ENCODE results near the gene PNPLA6.
A peak's percentile ranks its signal among the peaks of the same experiment; 100 is the strongest.

Gene PNPLA6

GRCh38 chr19:7526059-7526929 lies 9.2 kb upstream of the PNPLA6 start:
- Histone ChIP-seq H3K4me3 (ENCODE audit: low read length) (no peak overlapping the region), H3K9ac (ENCODE audit: low read length) (no peak overlapping the region), H3K36me3 (ENCODE audit: control insufficient read depth, insufficient read depth, low read length, severe bottlenecking) (peaks cover 36% of the 10 kb centered on the region), H3K27me3 (replicated peaks; ENCODE audit: control insufficient read depth, insufficient read depth, low read length) (no peaks in the 10 kb centered on the region), H3K9me3 (ENCODE audit: control insufficient read depth, low read length) (no peaks in the 10 kb centered on the region), H3K4me1 (ENCODE audit: control insufficient read depth, insufficient read depth, low read length) (peaks cover 18% of the 10 kb centered on the region)
- no peak for DNase-seq (ENCODE audit: low read depth)

- Histone ChIP-seq H3K4me1 (ENCODE audit: control insufficient read depth, insufficient read depth, low read length) (peaks cover 10% of the 10 kb centered on the region), H3K9ac (ENCODE audit: low read length) (no peak overlapping the region), H3K27me3 (replicated peaks; ENCODE audit: control insufficient read depth, insufficient read depth, low read length) (no peaks in the 10 kb centered on the region), H3K9me3 (ENCODE audit: control insufficient read depth, low read length) (no peaks in the 10 kb centered on the region), H3K36me3 (ENCODE audit: control insufficient read depth, insufficient read depth, low read length, severe bottlenecking) (peaks cover 36% of the 10 kb centered on the region), H3K4me3 (ENCODE audit: low read length) (no peak overlapping the region)
- DNase-seq (ENCODE audit: low read depth) = no peak
Observed at GRCh38 chr19:7527516-7528191, 7.9 kb upstream of the PNPLA6 start.

GRCh38 chr19:7528192-7528519 lies 7.4 kb upstream of the PNPLA6 start:
- H3K9me3 ChIP-seq (ENCODE audit: control insufficient read depth, low read length) = no peaks in the 10 kb centered on the region
- H3K9ac ChIP-seq (ENCODE audit: low read length) = no peak overlapping the region
- no peaks in the 10 kb centered on the region for H3K27me3 ChIP-seq (replicated peaks; ENCODE audit: control insufficient read depth, insufficient read depth, low read length)
- no peak for DNase-seq (ENCODE audit: low read depth)
- H3K4me1 ChIP-seq (ENCODE audit: control insufficient read depth, insufficient read depth, low read length) = peaks cover 9% of the 10 kb centered on the region
- no peak overlapping the region for H3K4me3 ChIP-seq (ENCODE audit: low read length)
- H3K36me3 ChIP-seq (ENCODE audit: control insufficient read depth, insufficient read depth, low read length, severe bottlenecking) = peaks cover 36% of the 10 kb centered on the region

- peaks cover 36% of the 10 kb centered on the region for H3K36me3 ChIP-seq (ENCODE audit: control insufficient read depth, insufficient read depth, low read length, severe bottlenecking)
Observed at GRCh38 chr19:7528522-7529245, 6.8 kb upstream of the PNPLA6 start.

GRCh38 chr19:7529246-7529600 lies 6.3 kb upstream of the PNPLA6 start:
- Histone ChIP-seq H3K27me3 (replicated peaks; ENCODE audit: control insufficient read depth, insufficient read depth, low read length) (no peaks in the 10 kb centered on the region), H3K36me3 (ENCODE audit: control insufficient read depth, insufficient read depth, low read length, severe bottlenecking) (peaks cover 36% of the 10 kb centered on the region), H3K9ac (ENCODE audit: low read length) (no peak overlapping the region)

More at GRCh38 chr19:7528522-7529245, 6.8 kb upstream of the PNPLA6 start:
- Histone ChIP-seq H3K4me3 (ENCODE audit: low read length) (no peak overlapping the region), H3K27me3 (replicated peaks; ENCODE audit: control insufficient read depth, insufficient read depth, low read length) (no peaks in the 10 kb centered on the region), H3K9me3 (ENCODE audit: control insufficient read depth, low read length) (no peaks in the 10 kb centered on the region), H3K9ac (ENCODE audit: low read length) (no peak overlapping the region), H3K4me1 (ENCODE audit: control insufficient read depth, insufficient read depth, low read length) (peaks cover 7% of the 10 kb centered on the region)
- no peak for DNase-seq (ENCODE audit: low read depth)

GRCh38 chr19:7529610-7530490 lies 5.7 kb upstream of the PNPLA6 start:
- DNase-seq (ENCODE audit: low read depth) = no peak
- Histone ChIP-seq H3K4me1 (ENCODE audit: control insufficient read depth, insufficient read depth, low read length) (peaks cover 5% of the 10 kb centered on the region), H3K9ac (ENCODE audit: low read length) (no peak overlapping the region), H3K4me3 (ENCODE audit: low read length) (no peak overlapping the region), H3K27me3 (replicated peaks; ENCODE audit: control insufficient read depth, insufficient read depth, low read length) (no peaks in the 10 kb centered on the region), H3K9me3 (ENCODE audit: control insufficient read depth, low read length) (no peaks in the 10 kb centered on the region), H3K36me3 (ENCODE audit: control insufficient read depth, insufficient read depth, low read length, severe bottlenecking) (peaks cover 36% of the 10 kb centered on the region)

More at GRCh38 chr19:7529246-7529600, 6.3 kb upstream of the PNPLA6 start:
- H3K4me3 ChIP-seq (ENCODE audit: low read length) = no peak overlapping the region
- H3K9me3 ChIP-seq (ENCODE audit: control insufficient read depth, low read length) = no peaks in the 10 kb centered on the region
- peaks cover 5% of the 10 kb centered on the region for H3K4me1 ChIP-seq (ENCODE audit: control insufficient read depth, insufficient read depth, low read length)
- no peak for DNase-seq (ENCODE audit: low read depth)

GRCh38 chr19:7533281-7533885 lies 2.1 kb upstream of the PNPLA6 start:
- H3K9me3 ChIP-seq (ENCODE audit: control insufficient read depth, low read length) = no peaks in the 10 kb centered on the region
- peak overlapping the region; percentile 97 for H3K4me3 ChIP-seq (ENCODE audit: low read length)
- H3K9ac ChIP-seq (ENCODE audit: low read length) = peak overlapping the region; percentile 96
- H3K27me3 ChIP-seq (replicated peaks; ENCODE audit: control insufficient read depth, insufficient read depth, low read length) = no peaks in the 10 kb centered on the region
- H3K4me1 ChIP-seq (ENCODE audit: control insufficient read depth, insufficient read depth, low read length) = peaks cover 10% of the 10 kb centered on the region
- peaks cover 26% of the 10 kb centered on the region for H3K36me3 ChIP-seq (ENCODE audit: control insufficient read depth, insufficient read depth, low read length, severe bottlenecking)
- DNase-seq (ENCODE audit: low read depth) = no peak

DNA sequence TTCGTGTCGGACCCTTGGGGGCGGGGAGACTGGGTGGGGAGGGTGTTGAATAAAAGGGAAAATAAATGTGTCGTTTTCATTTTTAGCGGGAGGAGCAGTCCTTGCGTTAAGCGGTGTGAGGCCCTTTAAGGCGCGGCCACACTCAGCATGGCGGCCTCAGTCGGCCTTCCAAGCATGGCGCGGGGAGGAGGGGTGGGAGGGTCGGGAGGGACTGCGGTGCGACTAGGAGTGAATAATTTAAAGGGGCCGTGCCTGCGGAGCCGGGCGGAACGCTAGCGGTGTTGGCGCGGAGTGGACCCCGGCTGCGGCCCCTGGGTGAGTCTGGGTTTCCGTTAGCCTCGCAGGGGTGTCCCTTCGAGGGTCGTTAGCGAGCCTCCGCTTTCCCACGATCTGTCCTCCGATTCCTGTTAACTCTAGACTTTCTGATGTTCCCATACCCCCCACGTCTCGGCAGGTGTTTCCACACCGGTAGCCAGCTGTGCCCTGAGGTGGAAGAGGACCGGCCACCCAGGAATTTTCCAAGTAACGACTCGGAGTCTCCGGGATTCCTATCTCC lies 1.5 kb upstream of the PNPLA6 start:
- no peaks in the 10 kb centered on the region for H3K9me3 ChIP-seq (ENCODE audit: control insufficient read depth, low read length)
- peak overlapping the region; percentile 97 for H3K4me3 ChIP-seq (ENCODE audit: low read length)
- DNase-seq (ENCODE audit: low read depth) = peak; percentile 95
- H3K27me3 ChIP-seq (replicated peaks; ENCODE audit: control insufficient read depth, insufficient read depth, low read length) = no peaks in the 10 kb centered on the region
- peak overlapping the region; percentile 96 for H3K9ac ChIP-seq (ENCODE audit: low read length)
- H3K4me1 ChIP-seq (ENCODE audit: control insufficient read depth, insufficient read depth, low read length) = peaks cover 10% of the 10 kb centered on the region
- H3K36me3 ChIP-seq (ENCODE audit: control insufficient read depth, insufficient read depth, low read length, severe bottlenecking) = peaks cover 25% of the 10 kb centered on the region

GRCh38 chr19:7534531-7535046 lies 928 bp upstream of the PNPLA6 start:
- H3K9me3 ChIP-seq (ENCODE audit: control insufficient read depth, low read length) = no peaks in the 10 kb centered on the region
- peak overlapping the region; percentile 96 for H3K9ac ChIP-seq (ENCODE audit: low read length)
- H3K36me3 ChIP-seq (ENCODE audit: control insufficient read depth, insufficient read depth, low read length, severe bottlenecking) = peaks cover 21% of the 10 kb centered on the region

More at GRCh38 chr19:7534531-7535046, 928 bp upstream of the PNPLA6 start:
- Histone ChIP-seq H3K4me1 (ENCODE audit: control insufficient read depth, insufficient read depth, low read length) (peaks cover 10% of the 10 kb centered on the region), H3K27me3 (replicated peaks; ENCODE audit: control insufficient read depth, insufficient read depth, low read length) (no peaks in the 10 kb centered on the region), H3K4me3 (ENCODE audit: low read length) (peak overlapping the region; percentile 97)
- DNase-seq (ENCODE audit: low read depth) = peak; percentile 90

Data from adipocyte (in vitro differentiated cells).